Measurements from ENCODE around the gene DMRTB1. TPM values are rescaled to one million over a fixed set of nuclear protein-coding genes. Genes with fewer than 3 reads are reported as not detected.
"Not testable (repeated sequence)": the region's sequence is repeated elsewhere in the genome, so short reads cannot be mapped to it uniquely, and the experiment has no call there.

Gene DMRTB1
- polyA plus RNA-seq, 3 donors = not detected

DNA sequence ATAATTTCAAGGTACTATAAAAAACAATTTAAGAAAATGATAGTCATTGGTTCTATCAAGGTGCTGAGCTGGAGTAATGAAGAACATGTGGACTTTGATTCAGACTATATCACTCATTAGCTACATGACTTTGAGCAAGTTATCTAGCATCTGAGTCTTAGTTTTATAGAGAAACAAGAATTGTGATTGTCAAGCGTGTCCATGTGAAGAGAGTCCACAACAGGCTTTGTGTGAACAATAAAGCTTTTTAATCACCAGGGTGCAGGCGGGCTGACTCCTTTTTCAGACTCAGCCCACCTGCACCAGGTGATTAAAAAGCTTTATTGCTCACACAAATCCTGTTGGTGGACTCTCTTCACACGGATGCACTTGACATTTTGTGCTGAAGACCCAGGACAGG lies 26.6 kb upstream of the DMRTB1 start:
- DNase-seq = no peak
- no peaks in the 10 kb centered on the region for H3K4me1 ChIP-seq (ENCODE audit: control insufficient read depth in 1 of 2, insufficient read depth in 2 of 2, low read length in 2 of 2)
- H3K27me3 Mint-ChIP-seq (ENCODE audit: low read depth in 3 of 3) = peaks cover 3 to 14% (median 7%) of the 10 kb centered on the region in 3 donors
- no peak overlapping the region for H3K27ac ChIP-seq (ENCODE audit: low read depth in 1 of 2, low read length in 2 of 2)
- H3K79me2 ChIP-seq (ENCODE audit: insufficient read depth, low read length) = no peaks in the 10 kb centered on the region
- 93% methylated on average over 3 of the region's 3 CpGs for WGBS (ENCODE audit: insufficient coverage)
- no peaks in the 10 kb centered on the region for H3K27me3 ChIP-seq (ENCODE audit: control insufficient read depth in 2 of 2, insufficient read depth in 2 of 2, low read length in 2 of 2)
- intact Hi-C loops (cut with micrococcal nuclease) = no loop called here
- no peak overlapping the region for H3K27ac Mint-ChIP-seq
- no peak overlapping the region for H3K4me3 Mint-ChIP-seq
- H3K9me3 Mint-ChIP-seq = peaks cover 2 to 7% (median 4%) of the 10 kb centered on the region in 7 donors
- H3K36me3 ChIP-seq (replicated peaks in 1 of 2; ENCODE audit: control insufficient read depth in 1 of 2, insufficient read depth in 2 of 2, low read length in 2 of 2) = no peaks in the 10 kb centered on the region
- no peak overlapping the region for H2AFZ ChIP-seq (ENCODE audit: insufficient read depth, low read depth, low read length, poor library complexity, severe bottlenecking)
- no peaks in the 10 kb centered on the region for H3K9me3 ChIP-seq (replicated peaks in 1 of 2; ENCODE audit: control insufficient read depth in 1 of 2, insufficient read depth in 1 of 2, low read length in 2 of 2)
- no peak overlapping the region for H3K4me2 ChIP-seq (replicated peaks; ENCODE audit: extremely low read depth, low read length, poor library complexity, severe bottlenecking)
- no peaks in the 10 kb centered on the region for H3K36me3 Mint-ChIP-seq
- TF ChIP-seq, protein P1, sequence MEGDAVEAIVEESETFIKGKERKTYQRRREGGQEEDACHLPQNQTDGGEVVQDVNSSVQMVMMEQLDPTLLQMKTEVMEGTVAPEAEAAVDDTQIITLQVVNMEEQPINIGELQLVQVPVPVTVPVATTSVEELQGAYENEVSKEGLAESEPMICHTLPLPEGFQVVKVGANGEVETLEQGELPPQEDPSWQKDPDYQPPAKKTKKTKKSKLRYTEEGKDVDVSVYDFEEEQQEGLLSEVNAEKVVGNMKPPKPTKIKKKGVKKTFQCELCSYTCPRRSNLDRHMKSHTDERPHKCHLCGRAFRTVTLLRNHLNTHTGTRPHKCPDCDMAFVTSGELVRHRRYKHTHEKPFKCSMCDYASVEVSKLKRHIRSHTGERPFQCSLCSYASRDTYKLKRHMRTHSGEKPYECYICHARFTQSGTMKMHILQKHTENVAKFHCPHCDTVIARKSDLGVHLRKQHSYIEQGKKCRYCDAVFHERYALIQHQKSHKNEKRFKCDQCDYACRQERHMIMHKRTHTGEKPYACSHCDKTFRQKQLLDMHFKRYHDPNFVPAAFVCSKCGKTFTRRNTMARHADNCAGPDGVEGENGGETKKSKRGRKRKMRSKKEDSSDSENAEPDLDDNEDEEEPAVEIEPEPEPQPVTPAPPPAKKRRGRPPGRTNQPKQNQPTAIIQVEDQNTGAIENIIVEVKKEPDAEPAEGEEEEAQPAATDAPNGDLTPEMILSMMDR (IDR thresholded peaks at IDR 0.05) = no peak
- H3K4me3 ChIP-seq (replicated peaks in 1 of 3; ENCODE audit: low read depth in 2 of 3, low read length in 3 of 3) = no peak overlapping the region
- H3K4me1 Mint-ChIP-seq = no peaks in the 10 kb centered on the region
- H4K20me1 ChIP-seq (ENCODE audit: insufficient read depth, low read length) = no peaks in the 10 kb centered on the region
- H3K9ac ChIP-seq (ENCODE audit: insufficient read depth, low read length, poor library complexity, severe bottlenecking) = no peak overlapping the region

DNA sequence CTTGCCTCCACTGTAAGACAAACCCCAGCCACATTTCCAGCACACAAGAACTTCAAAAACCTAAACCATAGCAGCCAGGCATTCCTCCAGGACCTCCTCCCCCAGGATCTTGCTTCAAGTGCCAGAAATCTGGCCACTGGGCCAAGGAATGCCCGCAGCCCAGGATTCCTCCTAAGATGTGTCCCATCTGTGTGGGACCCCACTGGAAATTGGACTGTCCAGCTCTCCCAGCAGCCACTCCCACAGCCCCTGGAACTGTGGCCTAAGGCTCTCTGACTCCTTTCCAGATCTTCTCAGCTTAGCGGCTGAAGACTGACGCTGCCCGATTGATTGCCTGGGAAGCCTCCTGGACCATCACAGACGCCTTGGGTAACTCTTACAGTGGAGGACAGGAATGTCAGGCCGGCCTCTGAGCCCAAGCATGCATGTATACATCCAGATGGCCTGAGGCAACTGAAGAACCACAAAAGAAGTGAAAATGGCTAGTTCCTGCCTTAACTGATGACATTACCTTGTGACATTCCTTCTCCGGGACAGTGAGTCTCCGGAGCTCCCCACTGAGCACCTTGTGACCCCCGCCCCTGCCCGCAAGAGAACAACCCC lies 24.7 kb upstream of the DMRTB1 start:
- H3K4me3 ChIP-seq (replicated peaks in 1 of 3; ENCODE audit: low read depth in 2 of 3, low read length in 3 of 3); H3K27me3 ChIP-seq (ENCODE audit: control insufficient read depth in 2 of 2, insufficient read depth in 2 of 2, low read length in 2 of 2); H3K4me3 Mint-ChIP-seq; H3K9ac ChIP-seq (ENCODE audit: insufficient read depth, low read length, poor library complexity, severe bottlenecking); H3K36me3 Mint-ChIP-seq; H3K4me1 Mint-ChIP-seq; H3K4me2 ChIP-seq (replicated peaks; ENCODE audit: extremely low read depth, low read length, poor library complexity, severe bottlenecking); DNase-seq; H3K27ac ChIP-seq (ENCODE audit: low read depth in 1 of 2, low read length in 2 of 2); H4K20me1 ChIP-seq (ENCODE audit: insufficient read depth, low read length); H3K79me2 ChIP-seq (ENCODE audit: insufficient read depth, low read length); H3K27ac Mint-ChIP-seq; H2AFZ ChIP-seq (ENCODE audit: insufficient read depth, low read depth, low read length, poor library complexity, severe bottlenecking); intact Hi-C loops (cut with micrococcal nuclease); H3K4me1 ChIP-seq (ENCODE audit: control insufficient read depth in 1 of 2, insufficient read depth in 2 of 2, low read length in 2 of 2); H3K36me3 ChIP-seq (replicated peaks in 1 of 2; ENCODE audit: control insufficient read depth in 1 of 2, insufficient read depth in 2 of 2, low read length in 2 of 2): not testable (repeated sequence)
- Mint-ChIP-seq H3K9me3 (peaks cover 10 to 15% (median 14%) of the 10 kb centered on the region in 7 donors), H3K27me3 (ENCODE audit: low read depth in 3 of 3) (peaks cover 0 to 14% (median 7%) of the 10 kb centered on the region in 3 donors)
- WGBS (ENCODE audit: insufficient coverage) = 100% methylated on average over 6 of the region's 10 CpGs
- H3K9me3 ChIP-seq (replicated peaks in 1 of 2; ENCODE audit: control insufficient read depth in 1 of 2, insufficient read depth in 1 of 2, low read length in 2 of 2) = peaks cover 0 to 10% of the 10 kb centered on the region in 2 donors
